PFSK-1 (cell line): Measurements from ENCODE around the gene MGAT5.

Experiments
- FOXP2 ChIP-seq: optimal IDR thresholded peaks from 2 replicates; pipeline ENCODE3; 2011; ENCODE audit warnings: borderline replicate concordance, control low read depth, inconsistent platforms; ENCODE audit not compliant: insufficient read depth; ENCODE audit errors: extremely low read length, extremely low read depth
- POLR2AphosphoS5 ChIP-seq: IDR thresholded peaks from 2 replicates; pipeline ENCODE4 v1.6.1; 2012; ENCODE audit warnings: low read depth, mild to moderate bottlenecking, control low read depth, low read length, moderate library complexity
- SIN3A ChIP-seq: IDR thresholded peaks from 2 replicates; pipeline ENCODE4 v1.6.1; 2012; ENCODE audit warnings: mild to moderate bottlenecking, low read length, moderate library complexity, borderline replicate concordance; ENCODE audit not compliant: insufficient read depth
- TAF1 ChIP-seq: IDR thresholded peaks from 2 replicates; pipeline ENCODE4 v1.6.1; 2012; ENCODE audit warnings: low read length, control low read depth, borderline replicate concordance; ENCODE audit not compliant: insufficient read depth
- TF ChIP-seq, protein P1 (sequence below), 2 experiments: IDR thresholded peaks; 2 replicates each; pipeline versions ENCODE4 v1.6.1 to v1.8.0; 2011 to 2012; ENCODE audit warnings: low read depth in 2 of 2, low read length in 2 of 2, control low read depth in 1 of 2, inconsistent platforms in 1 of 2, mild to moderate bottlenecking in 1 of 2, moderate library complexity in 1 of 2; ENCODE audit not compliant: insufficient read depth in 1 of 2

The MGAT5 gene

DNA sequence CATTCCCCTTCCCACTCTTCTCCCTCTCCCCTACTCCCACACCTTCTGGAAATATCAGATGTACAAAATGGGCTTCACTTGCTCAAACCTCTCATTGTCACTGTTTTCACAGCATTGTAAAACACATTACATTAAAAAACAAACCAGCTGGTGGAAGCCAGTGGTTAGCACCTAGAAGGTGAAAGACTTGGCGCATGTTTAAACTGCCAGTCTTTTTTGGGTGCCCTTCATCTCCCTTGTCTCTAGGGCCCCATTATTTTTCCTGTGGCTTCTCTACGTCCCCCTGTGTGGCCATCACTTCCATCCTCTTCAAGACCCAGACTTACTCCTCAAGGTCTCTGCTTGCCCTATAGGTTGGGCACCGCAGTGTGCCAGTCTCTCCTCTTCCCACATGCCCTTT is 34.9 kb downstream of the MGAT5 start:
- TF ChIP-seq TAF1 = no peak
- TF ChIP-seq, protein P1, sequence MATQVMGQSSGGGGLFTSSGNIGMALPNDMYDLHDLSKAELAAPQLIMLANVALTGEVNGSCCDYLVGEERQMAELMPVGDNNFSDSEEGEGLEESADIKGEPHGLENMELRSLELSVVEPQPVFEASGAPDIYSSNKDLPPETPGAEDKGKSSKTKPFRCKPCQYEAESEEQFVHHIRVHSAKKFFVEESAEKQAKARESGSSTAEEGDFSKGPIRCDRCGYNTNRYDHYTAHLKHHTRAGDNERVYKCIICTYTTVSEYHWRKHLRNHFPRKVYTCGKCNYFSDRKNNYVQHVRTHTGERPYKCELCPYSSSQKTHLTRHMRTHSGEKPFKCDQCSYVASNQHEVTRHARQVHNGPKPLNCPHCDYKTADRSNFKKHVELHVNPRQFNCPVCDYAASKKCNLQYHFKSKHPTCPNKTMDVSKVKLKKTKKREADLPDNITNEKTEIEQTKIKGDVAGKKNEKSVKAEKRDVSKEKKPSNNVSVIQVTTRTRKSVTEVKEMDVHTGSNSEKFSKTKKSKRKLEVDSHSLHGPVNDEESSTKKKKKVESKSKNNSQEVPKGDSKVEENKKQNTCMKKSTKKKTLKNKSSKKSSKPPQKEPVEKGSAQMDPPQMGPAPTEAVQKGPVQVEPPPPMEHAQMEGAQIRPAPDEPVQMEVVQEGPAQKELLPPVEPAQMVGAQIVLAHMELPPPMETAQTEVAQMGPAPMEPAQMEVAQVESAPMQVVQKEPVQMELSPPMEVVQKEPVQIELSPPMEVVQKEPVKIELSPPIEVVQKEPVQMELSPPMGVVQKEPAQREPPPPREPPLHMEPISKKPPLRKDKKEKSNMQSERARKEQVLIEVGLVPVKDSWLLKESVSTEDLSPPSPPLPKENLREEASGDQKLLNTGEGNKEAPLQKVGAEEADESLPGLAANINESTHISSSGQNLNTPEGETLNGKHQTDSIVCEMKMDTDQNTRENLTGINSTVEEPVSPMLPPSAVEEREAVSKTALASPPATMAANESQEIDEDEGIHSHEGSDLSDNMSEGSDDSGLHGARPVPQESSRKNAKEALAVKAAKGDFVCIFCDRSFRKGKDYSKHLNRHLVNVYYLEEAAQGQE (IDR thresholded peaks at IDR 0.05; ENCODE audit: insufficient read depth in 1 of 2, low read depth in 2 of 2, low read length in 2 of 2) = no peak
- no peak for TF ChIP-seq FOXP2
- no peak for TF ChIP-seq SIN3A
- TF ChIP-seq POLR2AphosphoS5 = no peak

DNA sequence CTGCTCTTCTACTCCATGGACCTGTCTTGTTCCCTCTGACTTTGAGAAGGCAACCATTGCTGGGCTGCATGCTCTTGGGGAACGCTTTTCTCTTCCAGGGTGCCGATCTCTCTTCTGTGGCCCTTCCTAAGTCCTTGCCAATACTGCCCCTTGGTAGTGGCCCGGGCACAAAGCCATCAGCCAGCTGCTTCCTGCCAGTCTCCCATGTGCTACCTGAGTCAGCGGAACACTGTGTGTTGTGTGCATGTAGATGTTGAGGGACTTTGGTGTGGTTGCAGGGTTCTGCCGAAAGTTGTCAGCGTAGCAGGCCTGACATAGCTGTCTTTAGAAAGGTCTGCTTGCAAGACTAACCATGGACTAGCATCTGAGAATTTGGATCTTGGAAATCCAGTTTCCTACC is 35.4 kb downstream of the MGAT5 start:
- TF ChIP-seq, protein P1 (IDR thresholded peaks at IDR 0.05; ENCODE audit: insufficient read depth in 1 of 2, low read depth in 2 of 2, low read length in 2 of 2) = no peak
- TF ChIP-seq POLR2AphosphoS5 (no peak), SIN3A (no peak), TAF1 (no peak), FOXP2 (no peak)

DNA sequence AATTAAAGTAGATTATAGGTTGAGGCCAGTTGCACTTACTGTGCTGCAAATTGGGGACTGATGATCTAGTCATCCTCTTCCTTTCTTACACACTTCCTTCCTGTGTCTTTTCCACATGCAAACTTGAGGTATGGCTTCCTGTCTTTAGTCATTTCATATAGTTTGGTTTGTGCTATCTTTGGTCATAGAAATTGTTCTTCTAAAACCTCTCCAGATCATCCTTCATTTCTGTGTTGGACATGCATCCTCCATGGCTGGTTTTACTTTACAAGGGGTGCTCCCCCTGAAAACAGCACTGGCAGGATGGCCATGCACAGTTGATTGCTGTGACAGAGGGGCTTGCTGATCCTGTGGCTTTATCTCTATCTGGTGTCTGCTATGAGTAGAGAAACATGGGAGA is 36.5 kb downstream of the MGAT5 start:
- TF ChIP-seq FOXP2 (no peak), TAF1 (no peak), POLR2AphosphoS5 (no peak), SIN3A (no peak)
- TF ChIP-seq, protein P1 (IDR thresholded peaks at IDR 0.05; ENCODE audit: insufficient read depth in 1 of 2, low read depth in 2 of 2, low read length in 2 of 2) = no peak

DNA sequence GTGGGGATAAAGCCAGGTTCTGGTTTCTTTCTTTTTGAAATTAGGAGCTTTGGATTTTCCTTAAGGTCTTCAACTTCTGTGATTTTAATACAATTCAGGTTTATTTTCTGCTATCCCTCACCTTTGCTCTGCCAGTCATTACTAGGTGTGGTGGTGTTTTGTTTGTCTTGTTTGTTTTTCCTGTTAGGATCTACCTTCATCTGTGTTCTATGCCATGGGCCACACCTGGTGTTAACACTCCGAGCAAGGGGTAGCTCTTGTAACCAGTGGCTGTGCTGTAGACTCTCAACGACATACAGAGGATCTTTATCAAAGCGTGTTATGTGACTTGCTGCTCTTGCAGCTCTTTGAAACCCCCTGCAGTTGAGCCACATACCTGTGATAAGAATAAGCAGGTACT is 38.6 kb downstream of the MGAT5 start:
- TF ChIP-seq POLR2AphosphoS5 = no peak
- TF ChIP-seq TAF1 = no peak
- TF ChIP-seq, protein P1 (IDR thresholded peaks at IDR 0.05; ENCODE audit: insufficient read depth in 1 of 2, low read depth in 2 of 2, low read length in 2 of 2) = no peak
- TF ChIP-seq SIN3A = no peak
- no peak for TF ChIP-seq FOXP2

DNA sequence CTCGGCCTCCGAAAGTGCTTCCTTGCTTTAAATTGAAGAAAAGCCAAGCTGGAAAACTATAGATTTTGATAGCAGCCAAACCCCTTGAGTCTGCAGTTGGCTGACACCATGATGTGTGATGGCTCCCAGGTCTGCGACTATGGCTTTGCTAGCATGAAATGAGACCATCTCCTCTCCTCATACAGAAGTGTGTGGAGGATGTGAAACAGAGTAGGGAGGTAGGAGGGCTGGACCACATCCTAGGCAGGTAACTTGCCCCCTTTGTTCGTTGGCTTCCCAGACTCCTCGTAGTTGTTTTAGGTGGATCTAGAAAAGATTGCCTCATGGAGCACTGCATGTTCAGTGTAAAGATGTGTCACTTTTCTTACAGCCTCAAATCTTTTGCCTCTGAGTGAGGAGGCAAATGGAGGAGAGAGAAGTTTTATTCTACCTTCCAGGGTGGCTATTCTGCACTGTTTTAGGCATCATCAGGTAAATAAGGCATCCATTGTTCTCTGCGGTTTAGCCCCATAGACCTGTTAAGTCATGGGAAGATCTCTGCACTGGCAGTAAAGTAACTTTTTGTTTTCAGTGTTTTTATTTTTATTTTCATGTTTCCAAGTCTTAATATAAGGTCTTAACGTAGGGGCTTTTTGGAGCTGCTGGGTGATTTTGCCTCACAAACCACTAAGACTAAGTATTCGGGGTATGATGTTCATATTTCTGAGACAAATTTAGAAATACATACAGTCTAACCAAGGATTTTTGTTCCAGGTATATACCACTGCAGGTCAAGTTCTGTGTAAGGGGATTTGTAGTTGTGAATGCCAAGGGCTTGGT is 40.1 kb downstream of the MGAT5 start:
- TF ChIP-seq, protein P1 (IDR thresholded peaks at IDR 0.05; ENCODE audit: insufficient read depth in 1 of 2, low read depth in 2 of 2, low read length in 2 of 2) = no peak
- no peak for TF ChIP-seq POLR2AphosphoS5
- TF ChIP-seq FOXP2 = no peak
- TF ChIP-seq TAF1 = no peak
- no peak for TF ChIP-seq SIN3A
